CD4-positive, alpha-beta memory T cell (primary cell): ENCODE results near the gene MYO18A. TPM values are rescaled to one million over a fixed set of nuclear protein-coding genes. Genes with fewer than 3 reads are reported as not detected.

Source experiments
- CTCF ChIA-PET: fragments of 350-600 bp; sonication (Branson Sonifier 250); formaldehyde crosslinking; loops from one replicate; lab custom pipeline; 2021; ENCODE audit warnings: inconsistent platforms; ENCODE audit not compliant: partially characterized antibody; lab: Charles Lee
- POLR2A ChIA-PET: fragments of 350-600 bp; sonication (Branson Sonifier 250); formaldehyde crosslinking; loops from one replicate; lab custom pipeline; 2021; ENCODE audit not compliant: partially characterized antibody; lab: Charles Lee
- DNase-seq, 5 donors: peaks; one replicate each; pipeline versions ENCODE4 v3.0.0 to v3.0.0-alpha.2; 2020 to 2022; ENCODE audit warnings: mixed read lengths in 1 of 5
- H3K27ac ChIP-seq: one replicate; pipeline ENCODE4 v1.7.0; 2013; ENCODE audit warnings: low read depth, low read length
- H3K27me3 ChIP-seq: 2 replicates; pipeline ENCODE4 v1.7.0; 2013; ENCODE audit warnings: mild to moderate bottlenecking, low read length, moderate library complexity; ENCODE audit not compliant: insufficient read depth
- H3K36me3 ChIP-seq: 2 replicates; pipeline ENCODE4 v1.7.0; 2013; ENCODE audit warnings: mild to moderate bottlenecking, low read length, moderate library complexity; ENCODE audit not compliant: insufficient read depth
- H3K4me1 ChIP-seq: 2 replicates; pipeline ENCODE4 v1.7.0; 2013; ENCODE audit warnings: mild to moderate bottlenecking, low read length, moderate library complexity; ENCODE audit not compliant: insufficient read depth
- H3K4me3 ChIP-seq, 2 donors: one replicate each; pipeline ENCODE4 v1.7.0; 2013; ENCODE audit warnings: low read length in 2 of 2, mild to moderate bottlenecking in 1 of 2
- H3K9me3 ChIP-seq, 2 donors: one replicate each; pipeline ENCODE4 v1.7.0; 2013; ENCODE audit warnings: low read length in 2 of 2, control low read depth in 1 of 2; ENCODE audit not compliant: control insufficient read depth in 1 of 2
- H3K27ac Mint-ChIP-seq, 7 donors: one replicate each; pipeline ENCODE4 v1.8.0; 2020 to 2021; ENCODE audit warnings: mixed read lengths in 7 of 7, mild to moderate bottlenecking in 6 of 7, inconsistent platforms in 3 of 7, moderate library complexity in 3 of 7
- H3K27me3 Mint-ChIP-seq, 2 donors: one replicate each; pipeline ENCODE4 v1.8.0; 2020 to 2021; ENCODE audit warnings: mixed read lengths in 2 of 2
- H3K36me3 Mint-ChIP-seq, 2 donors: one replicate each; pipeline ENCODE4 v1.8.0; 2020 to 2021; ENCODE audit warnings: mixed read lengths in 2 of 2, inconsistent platforms in 1 of 2, mild to moderate bottlenecking in 1 of 2
- H3K4me1 Mint-ChIP-seq, 4 donors: one replicate each; pipeline ENCODE4 v1.8.0; 2020 to 2021; ENCODE audit warnings: mixed read lengths in 4 of 4, mild to moderate bottlenecking in 1 of 4
- H3K4me3 Mint-ChIP-seq, 8 donors: one replicate each; pipeline ENCODE4 v1.8.0; 2020 to 2021; ENCODE audit warnings: mixed read lengths in 8 of 8, mild to moderate bottlenecking in 7 of 8, moderate library complexity in 6 of 8, inconsistent platforms in 3 of 8
- H3K9me3 Mint-ChIP-seq, 8 donors: one replicate each; pipeline ENCODE4 v1.8.0; 2020 to 2021; ENCODE audit warnings: mixed read lengths in 8 of 8, mild to moderate bottlenecking in 5 of 8, inconsistent platforms in 3 of 8, moderate library complexity in 1 of 8
- intact Hi-C: fragments of 100-400 bp; cut with micrococcal nuclease; formaldehyde crosslinking; loops from one replicate; pipeline ENCODE4 v1.15.1; 2023
- polyA plus RNA-seq, 2 donors: library from polyadenylated mRNA; unstranded; fragments of 300-500 nt; fragmentation: Illumina TruSeq; gene quantifications; one replicate each; pipeline ENCODE4 v1.2.3, GENCODE V29; 2021
- total RNA-seq, 2 experiments: library from RNA; stranded (reverse); gene quantifications; one replicate each; pipeline ENCODE4 v1.2.3, GENCODE V29; 2021

MYO18A gene
- total and polyA plus RNA-seq, 4 experiments from 2014 or later: 6.0 to 136 (median 89.5) TPM

- peaks cover 49 to 84% of the 10 kb centered on the region in 2 donors for H3K36me3 Mint-ChIP-seq
- intact Hi-C loops: no loop called here
- POLR2A ChIA-PET: no interaction called here
- no peaks in the 10 kb centered on the region for H3K27me3 Mint-ChIP-seq
- DNase-seq: no peak
- peaks cover 0 to 2% (median 0%) of the 10 kb centered on the region in 8 donors for H3K9me3 Mint-ChIP-seq
- Histone ChIP-seq H3K36me3 (peaks cover 83% of the 10 kb centered on the region), H3K9me3 (no peaks in the 10 kb centered on the region), H3K27ac (no peak overlapping the region), H3K27me3 (no peaks in the 10 kb centered on the region), H3K4me1 (no peaks in the 10 kb centered on the region), H3K4me3 (no peak overlapping the region)
- H3K4me1 Mint-ChIP-seq: peaks cover 0 to 13% (median 3%) of the 10 kb centered on the region in 4 donors
- CTCF ChIA-PET: interaction anchor here (1.5 kb wide), 1 partner anchor 16 kb away, joined by 8 read pairs; no protein-coding TSS in a partner anchor
- no peak overlapping the region for H3K4me3 Mint-ChIP-seq
- H3K27ac Mint-ChIP-seq: peak overlapping the region in 1 of 7 donors; percentile 35
Observed at GRCh38 chr17:29100296-29100695, 79.9 kb downstream of the MYO18A start.

DNA sequence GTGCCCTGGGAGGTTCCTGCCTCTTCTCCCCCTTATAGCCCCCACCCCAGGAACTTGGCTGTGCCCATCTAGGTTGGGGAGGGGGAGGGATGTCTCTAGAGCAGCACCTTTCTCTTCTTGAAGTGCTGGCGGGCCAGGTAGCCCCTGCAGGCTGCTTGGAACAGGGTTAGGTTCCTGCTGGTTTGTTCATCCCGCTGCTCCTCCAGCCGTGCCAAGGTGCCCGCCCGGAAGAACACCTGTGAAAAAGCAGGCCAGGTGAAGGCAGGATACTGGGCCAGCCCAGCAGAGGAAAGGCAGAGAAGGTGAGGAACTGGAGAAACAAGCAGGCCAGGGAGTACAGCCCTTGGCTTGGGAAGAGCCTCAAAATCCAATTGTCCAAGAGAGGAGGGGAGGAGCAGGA, 80.7 kb downstream of the MYO18A start:
- peaks cover 0 to 2% (median 0%) of the 10 kb centered on the region in 8 donors for H3K9me3 Mint-ChIP-seq
- CTCF ChIA-PET: interaction anchor here (1.3 kb wide), 1 partner anchor 134 kb away, joined by 3 read pairs; no protein-coding TSS in a partner anchor
- H3K4me1 ChIP-seq: no peaks in the 10 kb centered on the region
- no peaks in the 10 kb centered on the region for H3K27me3 Mint-ChIP-seq
- H3K27ac Mint-ChIP-seq: peak overlapping the region in 2 of 7 donors; percentile 35 to 71
- DNase-seq: no peak
- POLR2A ChIA-PET: interaction anchor here (0.6 kb wide), 1 partner anchor 764 kb away, joined by 3 read pairs; the partner anchor contains the start of gene TNFAIP1
- H3K4me3 Mint-ChIP-seq: peak overlapping the region in 1 of 8 donors; percentile 65
- H3K27ac ChIP-seq: no peak overlapping the region
- no peaks in the 10 kb centered on the region for H3K27me3 ChIP-seq
- intact Hi-C loops: no loop called here
- H3K9me3 ChIP-seq: no peaks in the 10 kb centered on the region
- peaks cover 0 to 11% (median 2%) of the 10 kb centered on the region in 4 donors for H3K4me1 Mint-ChIP-seq
- H3K4me3 ChIP-seq: no peak overlapping the region
- peaks cover 86% of the 10 kb centered on the region for H3K36me3 ChIP-seq
- H3K36me3 Mint-ChIP-seq: peaks cover 46 to 87% of the 10 kb centered on the region in 2 donors

DNA sequence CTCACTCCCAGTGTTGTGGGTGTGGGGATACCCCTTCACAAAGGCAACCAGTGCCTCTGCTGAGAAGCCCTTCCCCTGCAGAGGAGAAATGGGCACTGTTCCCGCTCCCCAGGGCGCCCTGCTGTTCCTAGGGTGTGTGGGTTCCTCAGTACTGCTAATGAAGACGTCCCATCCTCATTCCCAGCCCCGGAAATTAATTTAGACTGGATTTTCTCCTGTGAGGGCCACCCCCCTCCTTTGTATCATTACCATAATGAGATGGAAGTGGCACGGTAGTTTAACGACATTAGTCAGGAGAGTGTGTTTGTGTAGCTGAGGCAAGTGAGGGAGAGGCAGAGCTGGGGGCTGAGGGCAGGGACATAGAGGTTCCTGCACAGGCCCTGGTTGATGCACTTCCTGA, 84.1 kb downstream of the MYO18A start:
- peaks cover 0 to 2% (median 0%) of the 10 kb centered on the region in 4 donors for H3K4me1 Mint-ChIP-seq
- Histone ChIP-seq H3K36me3 (peaks cover 95% of the 10 kb centered on the region), H3K27ac (no peak overlapping the region), H3K4me1 (no peaks in the 10 kb centered on the region), H3K9me3 (no peaks in the 10 kb centered on the region), H3K4me3 (no peak overlapping the region), H3K27me3 (no peaks in the 10 kb centered on the region)
- DNase-seq: no peak
- H3K36me3 Mint-ChIP-seq: peaks cover 34 to 81% of the 10 kb centered on the region in 2 donors
- no peaks in the 10 kb centered on the region for H3K27me3 Mint-ChIP-seq
- no peaks in the 10 kb centered on the region for H3K9me3 Mint-ChIP-seq
- POLR2A ChIA-PET: no interaction called here
- H3K27ac Mint-ChIP-seq: peak overlapping the region in 2 of 7 donors; percentile 37 to 52
- intact Hi-C loops: no loop called here
- H3K4me3 Mint-ChIP-seq: no peak overlapping the region
- CTCF ChIA-PET: interaction anchor here (0.9 kb wide), 1 partner anchor 22 kb away, joined by 4 read pairs; no protein-coding TSS in a partner anchor

- ChIA-PET CTCF (interaction anchor here (0.9 to 6.0 kb wide), 2 partner anchors 21 to 22 kb away, joined by 4 to 39 read pairs; no protein-coding TSS in a partner anchor), POLR2A (no interaction called here)
- peak overlapping the region in 1 of 7 donors; percentile 52 for H3K27ac Mint-ChIP-seq
- no peaks in the 10 kb centered on the region for H3K9me3 ChIP-seq
- H3K36me3 ChIP-seq: peaks cover 98% of the 10 kb centered on the region
- intact Hi-C loops: no loop called here
- no peaks in the 10 kb centered on the region for H3K27me3 Mint-ChIP-seq
- DNase-seq: no peak
- no peaks in the 10 kb centered on the region for H3K27me3 ChIP-seq
- H3K4me1 ChIP-seq: no peaks in the 10 kb centered on the region
- no peak overlapping the region for H3K4me3 Mint-ChIP-seq
- H3K27ac ChIP-seq: no peak overlapping the region
- H3K36me3 Mint-ChIP-seq: peaks cover 34 to 82% of the 10 kb centered on the region in 2 donors
- H3K4me3 ChIP-seq: no peak overlapping the region
- H3K9me3 Mint-ChIP-seq: no peaks in the 10 kb centered on the region
- H3K4me1 Mint-ChIP-seq: peaks cover 0 to 2% (median 0%) of the 10 kb centered on the region in 4 donors
Observed at GRCh38 chr17:29095439-29095838, 84.8 kb downstream of the MYO18A start.

GRCh38 chr17:29094101-29094708, 86.0 kb downstream of the MYO18A start:
- no peaks in the 10 kb centered on the region for H3K27me3 Mint-ChIP-seq
- DNase-seq: no peak
- Histone ChIP-seq H3K4me3 (no peak overlapping the region), H3K9me3 (no peaks in the 10 kb centered on the region), H3K4me1 (no peaks in the 10 kb centered on the region), H3K27ac (no peak overlapping the region), H3K27me3 (no peaks in the 10 kb centered on the region), H3K36me3 (peaks cover 100% of the 10 kb centered on the region)
- H3K27ac Mint-ChIP-seq: peak overlapping the region in 1 of 7 donors; percentile 65
- H3K4me3 Mint-ChIP-seq: no peak overlapping the region
- H3K9me3 Mint-ChIP-seq: no peaks in the 10 kb centered on the region
- peaks cover 0 to 2% (median 0%) of the 10 kb centered on the region in 4 donors for H3K4me1 Mint-ChIP-seq
- POLR2A ChIA-PET: interaction anchor here (1.4 kb wide), 1 partner anchor 16 kb away, joined by 4 read pairs; no protein-coding TSS in a partner anchor
- CTCF ChIA-PET: interaction anchor here (6.0 kb wide), 1 partner anchor 23 kb away, joined by 39 read pairs; no protein-coding TSS in a partner anchor
- peaks cover 33 to 82% of the 10 kb centered on the region in 2 donors for H3K36me3 Mint-ChIP-seq
- intact Hi-C loops: no loop called here

DNA sequence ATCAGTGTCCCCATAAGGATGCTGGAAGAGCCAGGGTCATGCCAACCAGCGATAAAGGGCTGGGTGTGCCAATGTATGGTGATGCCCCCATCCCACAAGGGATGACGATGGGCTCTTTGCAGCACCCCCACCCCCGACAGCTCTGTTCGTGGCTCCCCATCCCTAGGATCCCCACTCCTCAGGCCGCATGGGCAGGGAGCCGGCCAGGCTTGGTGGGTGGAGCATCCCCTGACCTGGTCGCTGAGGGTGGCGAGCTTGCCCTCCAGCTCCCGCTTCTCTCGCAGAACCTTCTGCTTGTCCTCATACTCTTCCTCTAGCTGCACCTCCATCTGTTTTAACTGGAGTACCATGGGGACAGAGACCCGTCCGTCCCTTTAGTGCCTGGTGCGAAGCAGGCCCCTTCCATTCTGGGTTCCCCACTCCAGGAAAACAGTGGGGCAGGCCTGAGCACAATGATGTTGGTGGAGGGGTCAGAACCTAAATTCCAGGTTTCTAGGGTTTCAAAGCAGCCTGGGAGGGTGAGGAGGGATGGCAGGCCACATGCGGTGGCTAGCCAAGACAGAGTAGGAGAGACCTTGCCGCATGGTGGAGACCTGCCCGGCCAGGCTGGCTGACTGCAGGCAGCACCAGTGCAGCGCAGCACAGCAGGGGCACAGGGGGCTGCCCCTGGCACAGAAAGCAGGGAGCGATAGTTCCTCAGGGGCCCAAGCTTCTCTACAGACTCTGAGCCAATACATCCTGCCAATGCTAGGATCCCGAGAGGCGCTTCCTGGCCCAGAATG, 86.9 kb downstream of the MYO18A start:
- ChIA-PET POLR2A (no interaction called here), CTCF (interaction anchor here (1.8 to 6.0 kb wide), 2 partner anchors 24 to 31 kb away, joined by 7 to 39 read pairs; no protein-coding TSS in a partner anchor)
- Mint-ChIP-seq H3K27ac (no peak overlapping the region), H3K4me1 (peaks cover 0 to 2% (median 0%) of the 10 kb centered on the region in 4 donors), H3K27me3 (no peaks in the 10 kb centered on the region), H3K36me3 (peaks cover 40 to 82% of the 10 kb centered on the region in 2 donors), H3K9me3 (no peaks in the 10 kb centered on the region), H3K4me3 (no peak overlapping the region)
- no peaks in the 10 kb centered on the region for H3K4me1 ChIP-seq
- H3K27ac ChIP-seq: no peak overlapping the region
- intact Hi-C loops: no loop called here
- peak in 1 of 5 donors; percentile 33 for DNase-seq
- H3K4me3 ChIP-seq: no peak overlapping the region
- H3K9me3 ChIP-seq: no peaks in the 10 kb centered on the region
- no peaks in the 10 kb centered on the region for H3K27me3 ChIP-seq
- peaks cover 98% of the 10 kb centered on the region for H3K36me3 ChIP-seq
